EL (cell line): ENCODE measurements around the gene SNCA.
A peak's percentile ranks its signal among the peaks of the same experiment; 100 is the strongest.

Experiments used
- DNase-seq: peaks from one replicate; pipeline ENCODE4 v3.0.0-alpha.2; 2016

The SNCA gene

GRCh38 chr4:89836897-89837384, at the start of gene SNCA:
TSS of gene SNCA (minus strand) at chr4:89837161. CDS start at chr4:89835667, 1,494 bp downstream.
- peak; percentile 19 for DNase-seq

GRCh38 chr4:89879215-89879614, 42.3 kb upstream of the SNCA start:
- no peak for DNase-seq

DNA sequence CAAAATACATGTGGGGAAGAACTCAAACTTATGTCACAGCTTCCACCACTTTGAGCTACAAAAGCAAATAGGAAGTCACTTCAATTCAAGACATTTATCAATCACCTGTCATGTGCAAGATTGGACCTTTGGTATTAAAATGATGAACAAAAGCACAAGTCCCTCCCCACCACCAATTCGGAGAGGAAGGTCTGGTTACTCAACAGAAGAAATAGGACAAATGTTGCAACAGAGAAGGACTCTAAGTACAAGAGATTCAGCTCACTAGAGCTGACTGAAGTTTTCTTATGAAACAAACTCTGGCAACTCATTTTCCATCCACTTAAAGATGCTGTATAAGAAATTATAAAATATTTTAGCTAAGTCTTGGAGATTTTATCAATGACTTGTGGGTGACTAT, 41.6 kb upstream of the SNCA start:
- DNase-seq, result no peak

DNA sequence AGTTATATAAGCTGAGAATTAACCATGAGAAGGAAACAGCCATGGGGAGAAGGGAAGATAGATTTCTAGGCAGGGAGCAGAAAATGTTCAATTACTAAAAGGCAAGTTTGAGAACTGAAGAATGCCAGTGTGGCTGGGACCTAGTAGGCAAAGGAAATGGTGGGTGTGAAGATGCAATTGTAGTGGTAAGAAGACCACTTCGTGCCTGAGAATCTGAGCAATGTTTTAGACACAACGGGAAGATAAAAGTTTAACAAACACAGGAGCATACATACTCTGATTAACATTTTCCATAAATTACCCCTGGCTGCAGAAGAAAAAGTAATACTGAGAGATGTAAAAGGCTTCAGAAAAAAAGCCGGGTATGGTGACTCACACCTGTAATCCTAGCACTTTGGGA, 39.6 kb upstream of the SNCA start:
- no peak for DNase-seq

DNA sequence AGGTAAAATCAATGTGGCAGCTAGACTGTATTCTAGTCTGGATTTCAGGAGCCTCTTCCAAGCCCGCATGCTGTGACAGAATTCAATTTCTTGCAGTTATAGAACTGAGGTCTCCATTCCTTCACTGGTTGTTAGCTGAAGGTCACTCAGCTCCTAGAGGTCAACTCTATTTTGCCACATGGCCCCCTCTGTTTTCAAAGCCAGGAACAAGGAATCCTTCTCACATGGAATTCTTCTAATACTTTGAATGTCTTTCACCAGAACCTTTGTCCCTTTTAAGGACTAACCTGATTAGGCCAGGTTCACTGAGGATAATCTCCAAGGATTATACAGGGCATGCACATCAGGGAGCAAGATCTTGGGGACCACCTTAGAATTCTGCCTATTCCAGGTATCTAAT, 34.2 kb upstream of the SNCA start:
- DNase-seq, result no peak

- DNase-seq, result no peak
Observed at GRCh38 chr4:89868999-89869589, 32.1 kb upstream of the SNCA start.

- DNase-seq, result no peak
Observed at GRCh38 chr4:89868276-89868675, 31.3 kb upstream of the SNCA start.

- no peak for DNase-seq
Observed at GRCh38 chr4:89863533-89863932, 26.6 kb upstream of the SNCA start.

DNA sequence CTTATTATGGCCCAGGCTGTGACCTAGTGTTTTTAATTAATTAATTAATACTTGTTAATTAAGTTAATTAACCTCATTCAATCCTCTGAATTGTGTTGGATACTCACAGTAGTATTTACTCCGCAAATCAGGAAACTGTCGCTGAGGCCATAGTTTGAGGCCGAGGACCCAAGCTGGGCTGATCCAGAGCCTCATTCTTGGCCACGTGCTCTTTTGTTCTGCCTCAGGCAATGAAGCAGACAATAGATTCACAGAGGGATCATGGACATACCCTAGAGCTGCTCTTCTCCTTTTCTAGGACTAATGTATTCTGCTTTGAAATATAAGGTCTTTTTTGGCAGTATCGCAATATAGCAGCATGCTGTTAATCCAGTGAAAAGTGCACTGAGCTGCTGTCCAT, 24.0 kb upstream of the SNCA start:
- DNase-seq, result no peak

GRCh38 chr4:89855236-89855635, 18.3 kb upstream of the SNCA start:
- DNase-seq, result no peak

DNA sequence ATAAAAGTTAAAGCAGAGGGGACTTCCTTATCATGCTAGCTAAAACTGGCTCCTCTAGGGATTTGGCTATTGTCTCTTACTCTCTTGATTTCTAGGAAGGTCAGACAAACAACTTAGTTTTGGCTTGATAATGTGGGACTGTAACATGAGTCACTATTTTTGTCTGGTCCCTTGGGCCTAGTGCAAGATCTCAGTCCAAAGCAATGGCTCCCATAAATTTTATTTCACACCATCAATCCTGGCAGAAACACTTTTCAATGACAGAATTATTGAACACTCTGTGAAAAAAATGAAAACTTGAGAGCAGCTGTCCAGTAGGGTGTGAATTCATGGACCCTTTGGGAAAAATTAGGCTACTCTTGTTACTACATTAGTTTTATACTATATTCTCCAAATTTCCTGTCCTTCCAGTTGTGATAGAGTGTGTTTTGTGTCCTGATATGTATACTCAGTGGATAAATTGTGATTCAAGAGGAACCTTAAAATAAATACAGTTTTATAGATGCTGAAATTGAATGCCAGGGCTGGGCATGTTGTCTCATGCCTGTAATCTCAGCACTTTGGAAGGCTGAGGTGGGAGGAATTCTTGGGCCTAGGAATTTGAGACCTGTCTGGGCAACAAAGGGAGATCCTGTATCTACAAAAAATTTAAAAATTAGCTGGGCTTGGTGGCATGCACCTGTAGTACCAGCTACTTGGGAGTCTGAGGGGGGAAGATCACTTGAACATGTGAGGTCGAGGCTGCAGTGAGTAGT, 10.8 kb upstream of the SNCA start:
- DNase-seq, result no peak

DNA sequence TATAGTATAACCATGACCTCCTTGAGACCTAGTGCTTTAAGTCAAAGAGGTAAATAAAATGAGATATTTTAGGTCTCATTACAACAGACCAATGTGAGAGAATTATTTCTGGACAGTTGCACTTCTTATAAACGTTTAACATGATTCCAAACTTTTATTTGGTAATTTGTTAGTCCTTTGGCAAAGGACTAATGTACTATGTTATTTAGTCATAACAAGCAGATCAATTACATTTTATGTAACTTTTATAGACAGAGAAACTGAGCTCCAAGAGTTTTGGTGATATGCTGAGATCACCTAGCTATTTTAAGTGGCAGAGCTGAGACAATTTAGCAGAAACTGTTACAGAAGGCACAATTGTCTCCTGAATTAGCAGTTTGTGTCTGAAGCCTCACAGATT, 2.6 kb upstream of the SNCA start:
- DNase-seq, result no peak

GRCh38 chr4:89837993-89838390, 1.0 kb upstream of the SNCA start:
- DNase-seq, result no peak

- DNase-seq, result peak; percentile 1
Observed at GRCh38 chr4:89837385-89837992, 528 bp upstream of the SNCA start.

- DNase-seq, result no peak
Observed at GRCh38 chr4:89836031-89836745, 773 bp downstream of the SNCA start.

- DNase-seq, result no peak
Observed at GRCh38 chr4:89835413-89835812, 1.5 kb downstream of the SNCA start.

DNA sequence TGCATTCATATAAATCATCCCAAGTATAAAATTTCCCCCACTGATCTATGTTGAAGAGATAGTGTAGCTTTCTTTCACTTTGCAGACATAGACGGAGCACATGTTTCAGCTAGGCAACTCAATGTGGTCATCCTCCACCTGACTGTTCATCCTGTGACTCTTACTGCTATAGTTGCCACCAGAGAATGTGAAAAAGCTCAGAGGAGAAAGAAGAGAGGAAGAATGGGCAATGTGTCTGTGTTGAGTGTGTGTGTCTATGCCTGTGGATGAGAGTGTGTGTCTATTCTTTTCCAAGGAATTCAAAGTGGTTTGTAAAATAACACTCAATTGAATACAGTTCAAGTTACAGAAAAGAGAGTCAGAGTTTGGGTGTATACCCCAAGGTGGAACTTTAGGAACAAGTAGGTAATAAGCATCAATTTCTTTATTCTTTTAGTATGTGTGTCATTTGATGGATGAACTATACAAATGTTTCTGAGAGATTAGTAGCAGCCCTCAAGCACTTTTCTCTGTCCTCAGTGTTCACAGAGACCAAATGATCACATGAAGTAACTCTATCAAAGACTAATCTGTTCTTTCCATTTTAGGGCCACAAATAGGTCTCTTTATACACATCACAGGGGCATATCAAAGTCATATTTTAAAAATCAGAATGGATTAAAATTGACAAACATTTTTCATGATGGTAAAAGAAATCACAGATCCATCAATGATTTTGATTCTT, 2.3 kb downstream of the SNCA start:
- DNase-seq, result no peak

GRCh38 chr4:89829470-89830138, 7.4 kb downstream of the SNCA start:
- DNase-seq, result no peak

- DNase-seq, result peak; percentile 4
Observed at GRCh38 chr4:89823416-89823815, 13.5 kb downstream of the SNCA start.

- DNase-seq, result no peak
Observed at GRCh38 chr4:89821612-89822011, 15.3 kb downstream of the SNCA start.

GRCh38 chr4:89820010-89820409, 17.0 kb downstream of the SNCA start:
- DNase-seq, result no peak

DNA sequence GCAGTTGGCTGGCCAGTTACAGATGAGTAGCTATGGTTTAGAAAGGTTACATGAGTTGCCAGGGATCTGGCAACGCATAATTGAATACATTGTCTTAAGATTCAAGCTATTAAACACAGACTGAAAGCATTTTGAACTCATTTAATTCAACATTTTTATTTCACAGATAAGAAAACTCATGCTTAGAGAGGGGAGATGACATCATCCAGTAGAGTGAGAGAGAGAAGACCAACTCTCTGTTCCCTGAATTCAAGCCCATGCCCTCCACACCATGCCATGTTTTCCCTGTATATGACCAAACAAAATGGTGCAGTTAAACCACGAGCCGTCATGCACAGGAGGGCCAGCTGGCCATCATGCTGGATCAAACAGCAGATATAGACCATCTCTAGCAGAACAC, 22.6 kb downstream of the SNCA start:
- DNase-seq, result no peak
